WTC11 (cell line): ENCODE measurements around the gene IL17RE. TPM values are rescaled to one million over a fixed set of nuclear protein-coding genes. Genes with fewer than 3 reads are reported as not detected.

Source experiments
- ATAC-seq: fragments of 200-7000 bp; cut with Tn5 transposase; 2 replicates; pipeline ENCODE4 v1.10.0; 2021; ENCODE audit warnings: mild to moderate bottlenecking, moderate library complexity
- CTCF ChIA-PET: fragments of 300-600 bp; sonication (Branson Sonifier 250); formaldehyde crosslinking; loops from one replicate; lab custom pipeline; 2021; ENCODE audit warnings: antibody characterized with exemption; lab: Charles Lee
- POLR2A ChIA-PET: fragments of 350-600 bp; sonication (Branson Sonifier 250); formaldehyde crosslinking; loops from one replicate; lab custom pipeline; 2021; ENCODE audit warnings: antibody characterized with exemption; lab: Charles Lee
- DNase-seq: peaks from one replicate; pipeline ENCODE4 v3.0.0; 2021; ENCODE audit warnings: low spot score
- H3K27ac Mint-ChIP-seq: 2 replicates; pipeline ENCODE4 v1.8.0; 2021; ENCODE audit warnings: mixed read lengths
- H3K27me3 Mint-ChIP-seq: 2 replicates; pipeline ENCODE4 v1.8.0; 2021; ENCODE audit warnings: low read depth, mild to moderate bottlenecking, moderate library complexity, mixed read lengths
- H3K36me3 Mint-ChIP-seq: 2 replicates; pipeline ENCODE4 v1.8.0; 2021; ENCODE audit warnings: mixed read lengths
- H3K4me1 Mint-ChIP-seq: 2 replicates; pipeline ENCODE4 v1.8.0; 2022; ENCODE audit warnings: mixed read lengths
- H3K4me3 Mint-ChIP-seq: 2 replicates; pipeline ENCODE4 v1.8.0; 2021; ENCODE audit warnings: mild to moderate bottlenecking, moderate library complexity, mixed read lengths
- H3K9me3 Mint-ChIP-seq: 2 replicates; pipeline ENCODE4 v1.8.0; 2021; ENCODE audit warnings: mixed read lengths
- ATF3 ChIP-seq: sonication (generic); formaldehyde crosslinking; conservative IDR thresholded peaks from 2 replicates; pipeline ENCODE4 v1.8.1; 2022; ENCODE audit warnings: mild to moderate bottlenecking, missing genetic modification reagents
- ATF6 ChIP-seq: sonication (generic); formaldehyde crosslinking; IDR thresholded peaks from 2 replicates; pipeline ENCODE4 v1.8.1; 2023; ENCODE audit warnings: mild to moderate bottlenecking, missing genetic modification reagents
- CBFB ChIP-seq: sonication (generic); formaldehyde crosslinking; IDR thresholded peaks from 2 replicates; pipeline ENCODE4 v1.8.1; 2022; ENCODE audit warnings: mild to moderate bottlenecking, low read depth, missing genetic modification reagents
- ELF4 ChIP-seq: sonication (generic); formaldehyde crosslinking; IDR thresholded peaks from 2 replicates; pipeline ENCODE4 v1.8.1; 2022; ENCODE audit warnings: low read depth, mild to moderate bottlenecking, moderate library complexity, missing genetic modification reagents
- FOXJ3 ChIP-seq: sonication (generic); formaldehyde crosslinking; IDR thresholded peaks from 2 replicates; pipeline ENCODE4 v1.9.0; 2021; ENCODE audit warnings: missing genetic modification reagents, mild to moderate bottlenecking, borderline replicate concordance
- FOXP4 ChIP-seq: sonication (generic); formaldehyde crosslinking; IDR thresholded peaks from 2 replicates; pipeline ENCODE4 v1.8.0; 2022; ENCODE audit warnings: mild to moderate bottlenecking, missing genetic modification reagents
- NFE2L1 ChIP-seq: sonication (generic); formaldehyde crosslinking; IDR thresholded peaks from 2 replicates; pipeline ENCODE4 v1.8.1; 2023; ENCODE audit warnings: missing genetic modification reagents
- NFYB ChIP-seq: sonication (generic); formaldehyde crosslinking; conservative IDR thresholded peaks from 2 replicates; pipeline ENCODE4 v1.8.0; 2022; ENCODE audit warnings: low read depth, missing genetic modification reagents
- PRRX2 ChIP-seq: fragments of 250-450 bp; sonication (Bioruptor Pico); IDR thresholded peaks from 2 replicates; pipeline ENCODE4 v1.8.0; 2021; ENCODE audit warnings: mild to moderate bottlenecking
- TP53 ChIP-seq: sonication (generic); formaldehyde crosslinking; IDR thresholded peaks from 2 replicates; pipeline ENCODE4 v1.8.1; 2023; ENCODE audit warnings: mild to moderate bottlenecking, missing genetic modification reagents
- ZNF263 ChIP-seq: sonication (generic); formaldehyde crosslinking; IDR thresholded peaks from 2 replicates; pipeline ENCODE4 v1.8.1; 2022; ENCODE audit warnings: low read depth, mild to moderate bottlenecking, moderate library complexity, missing genetic modification reagents
- ZNF317 ChIP-seq: sonication (generic); formaldehyde crosslinking; IDR thresholded peaks from 2 replicates; pipeline ENCODE4 v1.8.1; 2023; ENCODE audit warnings: low read depth, mild to moderate bottlenecking, moderate library complexity, missing genetic modification reagents, borderline replicate concordance
- ZNF416 ChIP-seq: fragments of 250-450 bp; sonication (Bioruptor Pico); IDR thresholded peaks from 2 replicates; pipeline ENCODE4 v1.9.0; 2021; ENCODE audit warnings: mild to moderate bottlenecking, inconsistent platforms
- ZNF425 ChIP-seq: fragments of 250-450 bp; sonication (Bioruptor Pico); conservative IDR thresholded peaks from 2 replicates; pipeline ENCODE4 v1.9.0; 2021; ENCODE audit warnings: mild to moderate bottlenecking
- ZNF512 ChIP-seq: sonication (generic); formaldehyde crosslinking; IDR thresholded peaks from 2 replicates; pipeline ENCODE4 v1.8.1; 2022; ENCODE audit warnings: missing genetic modification reagents, borderline replicate concordance
- total RNA-seq: library from RNA; stranded (reverse); gene quantifications from 3 replicates; pipeline ENCODE4 v1.2.3, GENCODE V29; 2021
- TF ChIP-seq, protein P1 (sequence below): sonication (generic); formaldehyde crosslinking; IDR thresholded peaks from 2 replicates; pipeline ENCODE4 v1.8.1; 2023; ENCODE audit warnings: mild to moderate bottlenecking, missing genetic modification reagents
- TF ChIP-seq, protein P2 (sequence below): sonication (generic); formaldehyde crosslinking; IDR thresholded peaks from 2 replicates; pipeline ENCODE4 v1.8.0; 2023; ENCODE audit warnings: missing genetic modification reagents

The IL17RE gene
- total RNA-seq, 1 experiment from 2014 or later, result 4.2 TPM

GRCh38 chr3:9935966-9936510, 33.4 kb downstream of the IL17RE start:
- POLR2A ChIA-PET, result no interaction called here
- Mint-ChIP-seq H3K9me3 (peaks cover 2% of the 10 kb centered on the region; the same call in 1 of the 2 replicates), H3K27ac (no peak overlapping the region), H3K4me3 (no peak overlapping the region), H3K27me3 (peaks cover 7% of the 10 kb centered on the region), H3K4me1 (peaks cover 14% of the 10 kb centered on the region), H3K36me3 (peaks cover 28% of the 10 kb centered on the region)
- ATAC-seq (no peak), DNase-seq (no peak)
- CTCF ChIA-PET, result no interaction called here
- TF ChIP-seq ATF3 (CRISPR knock-in tag) (no peak), ATF6 (CRISPR knock-in tag) (no peak), ELF4 (CRISPR knock-in tag) (no peak), FOXJ3 (CRISPR knock-in tag) (no peak), PRRX2 (CRISPR knock-in tag) (no peak), NFE2L1 (CRISPR knock-in tag) (no peak), CBFB (CRISPR knock-in tag) (no peak)
- TF ChIP-seq, protein P1, sequence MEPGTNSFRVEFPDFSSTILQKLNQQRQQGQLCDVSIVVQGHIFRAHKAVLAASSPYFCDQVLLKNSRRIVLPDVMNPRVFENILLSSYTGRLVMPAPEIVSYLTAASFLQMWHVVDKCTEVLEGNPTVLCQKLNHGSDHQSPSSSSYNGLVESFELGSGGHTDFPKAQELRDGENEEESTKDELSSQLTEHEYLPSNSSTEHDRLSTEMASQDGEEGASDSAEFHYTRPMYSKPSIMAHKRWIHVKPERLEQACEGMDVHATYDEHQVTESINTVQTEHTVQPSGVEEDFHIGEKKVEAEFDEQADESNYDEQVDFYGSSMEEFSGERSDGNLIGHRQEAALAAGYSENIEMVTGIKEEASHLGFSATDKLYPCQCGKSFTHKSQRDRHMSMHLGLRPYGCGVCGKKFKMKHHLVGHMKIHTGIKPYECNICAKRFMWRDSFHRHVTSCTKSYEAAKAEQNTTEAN (CRISPR knock-in tag), result no peak

GRCh38 chr3:9937486-9938238, 35.0 kb downstream of the IL17RE start:
- peaks cover 3% of the 10 kb centered on the region; the same call in 1 of the 2 replicates for H3K9me3 Mint-ChIP-seq
- H3K4me3 Mint-ChIP-seq, result no peak overlapping the region
- H3K4me1 Mint-ChIP-seq, result peaks cover 12% of the 10 kb centered on the region
- H3K27me3 Mint-ChIP-seq, result no peaks in the 10 kb centered on the region
- CTCF ChIA-PET, result no interaction called here
- no peak overlapping the region for H3K27ac Mint-ChIP-seq
- DNase-seq, result no peak
- ATAC-seq, result no peak
- peaks cover 34% of the 10 kb centered on the region for H3K36me3 Mint-ChIP-seq
- POLR2A ChIA-PET, result no interaction called here
- TF ChIP-seq ZNF425, result no peak
- TF ChIP-seq ZNF263 (CRISPR knock-in tag), result no peak

DNA sequence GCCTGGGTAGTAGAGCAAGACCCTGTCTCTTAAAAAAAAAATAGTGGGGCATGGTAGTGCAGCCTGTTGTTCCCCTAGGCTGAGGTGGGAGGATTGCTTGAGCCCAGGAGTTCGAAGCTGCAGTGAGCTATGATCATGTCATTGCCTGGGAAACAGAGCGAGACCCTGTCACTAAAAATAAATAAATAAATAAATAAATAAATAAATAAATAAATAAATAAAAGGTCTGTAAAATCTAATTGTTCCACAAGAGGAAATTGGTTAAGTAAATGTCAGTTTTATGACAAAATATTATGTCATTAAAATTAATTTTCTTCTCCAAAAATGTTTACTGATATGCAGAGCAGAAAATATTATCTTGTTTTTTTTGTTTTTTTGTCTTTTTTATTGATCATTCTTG, 36.3 kb downstream of the IL17RE start:
- ChIA-PET CTCF (interaction anchor here (0.6 kb wide), 1 partner anchor 8 kb away, joined by 3 read pairs; no protein-coding TSS in a partner anchor), POLR2A (no interaction called here)
- H3K27me3 Mint-ChIP-seq, result no peaks in the 10 kb centered on the region
- H3K4me1 Mint-ChIP-seq, result peaks cover 12% of the 10 kb centered on the region
- no peak for ATAC-seq
- DNase-seq, result no peak
- H3K36me3 Mint-ChIP-seq, result peaks cover 34% of the 10 kb centered on the region
- no peak overlapping the region for H3K4me3 Mint-ChIP-seq
- H3K27ac Mint-ChIP-seq, result no peak overlapping the region
- peaks cover 3% of the 10 kb centered on the region; the same call in 1 of the 2 replicates for H3K9me3 Mint-ChIP-seq
- TF ChIP-seq NFYB (CRISPR knock-in tag) (no peak), TP53 (no peak), ZNF317 (CRISPR knock-in tag) (no peak), FOXP4 (CRISPR knock-in tag) (no peak), ZNF416 (CRISPR knock-in tag) (no peak), ELF4 (CRISPR knock-in tag) (no peak), ZNF512 (no peak), FOXJ3 (CRISPR knock-in tag) (no peak)
- TF ChIP-seq, protein P2, sequence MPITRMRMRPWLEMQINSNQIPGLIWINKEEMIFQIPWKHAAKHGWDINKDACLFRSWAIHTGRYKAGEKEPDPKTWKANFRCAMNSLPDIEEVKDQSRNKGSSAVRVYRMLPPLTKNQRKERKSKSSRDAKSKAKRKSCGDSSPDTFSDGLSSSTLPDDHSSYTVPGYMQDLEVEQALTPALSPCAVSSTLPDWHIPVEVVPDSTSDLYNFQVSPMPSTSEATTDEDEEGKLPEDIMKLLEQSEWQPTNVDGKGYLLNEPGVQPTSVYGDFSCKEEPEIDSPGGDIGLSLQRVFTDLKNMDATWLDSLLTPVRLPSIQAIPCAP (CRISPR knock-in tag), result no peak
